ENCODE data around the gene UBXN11. TPM values are rescaled to one million over a fixed set of nuclear protein-coding genes. Genes with fewer than 3 reads are reported as not detected.

The UBXN11 gene
- total RNA-seq, 2 donors from 2014 or later, result 8.7 to 25.7 TPM

DNA sequence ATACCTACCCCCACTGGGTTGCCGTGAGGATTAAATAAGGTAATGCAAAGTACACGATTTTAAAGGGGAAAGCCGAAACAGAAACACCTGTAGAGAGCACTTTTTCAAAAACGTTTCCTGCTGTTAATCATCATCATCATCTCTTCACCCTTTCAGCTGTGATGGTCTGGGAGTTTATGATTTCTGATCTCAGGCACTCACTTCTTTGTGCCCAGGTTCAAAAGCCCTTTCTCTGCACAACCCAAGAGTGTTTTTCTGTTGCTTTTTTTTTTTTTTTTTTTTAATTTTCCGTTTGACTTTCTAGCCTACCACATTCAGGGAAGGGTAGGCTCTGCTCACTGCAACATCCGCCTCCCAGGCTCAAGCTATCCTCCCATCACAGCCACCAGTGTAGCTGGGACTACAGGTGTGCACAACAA is 936 bp upstream of the UBXN11 start:
- peak overlapping the region in 1 of 2 donors; percentile 76 for H3K9ac ChIP-seq (ENCODE audit: low read depth in 2 of 2, low read length in 2 of 2)
- no peak for DNase-seq
- no peaks in the 10 kb centered on the region for H3K9me3 ChIP-seq
- intact Hi-C loops (cut with DNase I), result no loop called here
- no peaks in the 10 kb centered on the region for H3K27me3 ChIP-seq
- TF ChIP-seq CTCF (IDR thresholded peaks at IDR 0.05), result no peak
- H3K4me3 ChIP-seq, result peak overlapping the region; percentile 92
- H3K36me3 ChIP-seq, result no peaks in the 10 kb centered on the region
- H3K4me1 ChIP-seq, result peaks cover 4% of the 10 kb centered on the region
- peak overlapping the region; percentile 50 for H3K27ac ChIP-seq

- H3K27ac ChIP-seq, result peak overlapping the region; percentile 50
- DNase-seq, result no peak
- no peaks in the 10 kb centered on the region for H3K9me3 ChIP-seq
- intact Hi-C loops (cut with DNase I), result no loop called here
- no peaks in the 10 kb centered on the region for H3K36me3 ChIP-seq
- H3K4me1 ChIP-seq, result peaks cover 4% of the 10 kb centered on the region
- peak overlapping the region; percentile 64 to 79 for H3K9ac ChIP-seq (ENCODE audit: low read depth in 2 of 2, low read length in 2 of 2)
- no peak for TF ChIP-seq CTCF (IDR thresholded peaks at IDR 0.05)
- H3K27me3 ChIP-seq, result no peaks in the 10 kb centered on the region
- peak overlapping the region; percentile 92 for H3K4me3 ChIP-seq
These were observed 658 bp downstream of the UBXN11 start for GRCh38 chr1:26305667-26306289.

GRCh38 chr1:26302733-26303405 is 3.6 kb downstream of the UBXN11 start:
- Histone ChIP-seq H3K27ac (no peak overlapping the region), H3K9ac (ENCODE audit: low read depth in 2 of 2, low read length in 2 of 2) (peak overlapping the region in 1 of 2 donors; percentile 15), H3K27me3 (no peaks in the 10 kb centered on the region), H3K36me3 (no peaks in the 10 kb centered on the region), H3K9me3 (no peaks in the 10 kb centered on the region), H3K4me1 (peaks cover 4% of the 10 kb centered on the region), H3K4me3 (no peak overlapping the region)
- intact Hi-C loops (cut with DNase I), result no loop called here
- TF ChIP-seq CTCF (IDR thresholded peaks at IDR 0.05), result no peak
- no peak for DNase-seq

GRCh38 chr1:26300578-26301275 is 5.7 kb downstream of the UBXN11 start:
- intact Hi-C loops (cut with DNase I), result no loop called here
- Histone ChIP-seq H3K27me3 (no peaks in the 10 kb centered on the region), H3K4me1 (peaks cover 2% of the 10 kb centered on the region), H3K27ac (no peak overlapping the region), H3K4me3 (no peak overlapping the region), H3K36me3 (no peaks in the 10 kb centered on the region), H3K9ac (ENCODE audit: low read depth in 2 of 2, low read length in 2 of 2) (no peak overlapping the region), H3K9me3 (no peaks in the 10 kb centered on the region)
- DNase-seq, result no peak
- no peak for TF ChIP-seq CTCF (IDR thresholded peaks at IDR 0.05)

GRCh38 chr1:26297791-26298124 is 8.7 kb downstream of the UBXN11 start:
- no peaks in the 10 kb centered on the region for H3K36me3 ChIP-seq
- no peaks in the 10 kb centered on the region for H3K27me3 ChIP-seq
- no peak for TF ChIP-seq CTCF (IDR thresholded peaks at IDR 0.05)
- no peak overlapping the region for H3K27ac ChIP-seq
- intact Hi-C loops (cut with DNase I), result no loop called here
- no peak overlapping the region for H3K4me3 ChIP-seq
- H3K4me1 ChIP-seq, result no peaks in the 10 kb centered on the region
- no peak overlapping the region for H3K9ac ChIP-seq (ENCODE audit: low read depth in 2 of 2, low read length in 2 of 2)
- H3K9me3 ChIP-seq, result no peaks in the 10 kb centered on the region
- no peak for DNase-seq
